ENCODE data around the gene NAPEPLD. TPM values are rescaled to one million over a fixed set of nuclear protein-coding genes. Genes with fewer than 3 reads are reported as not detected.
"Not testable (repeated sequence)": the region's sequence is repeated elsewhere in the genome, so short reads cannot be mapped to it uniquely, and the experiment has no call there.

NAPEPLD gene
- total RNA-seq, 1 experiment from 2014 or later: 7.5 TPM

GRCh38 chr7:103154042-103154441 is 5.1 kb upstream of the NAPEPLD start (continued):
- TF ChIP-seq ZSCAN18 (CRISPR knock-in tag; IDR thresholded peaks at IDR 0.05): no peak
- no peak for TF ChIP-seq ATF1 (CRISPR knock-in tag; IDR thresholded peaks at IDR 0.05)
- TF ChIP-seq RORB (CRISPR knock-in tag; IDR thresholded peaks at IDR 0.05): no peak
- no peak for TF ChIP-seq CBFB (CRISPR knock-in tag; IDR thresholded peaks at IDR 0.05; ENCODE audit: low read depth)
- TF ChIP-seq ZBTB43 (CRISPR knock-in tag; IDR thresholded peaks at IDR 0.05): no peak
- no peak for TF ChIP-seq ZNF219 (CRISPR knock-in tag; IDR thresholded peaks at IDR 0.05; ENCODE audit: borderline replicate concordance)
- TF ChIP-seq USF2 (CRISPR knock-in tag; IDR thresholded peaks at IDR 0.05): no peak
- TF ChIP-seq SMAD3 (CRISPR knock-in tag; IDR thresholded peaks at IDR 0.05; ENCODE audit: borderline replicate concordance): no peak
- TF ChIP-seq NR2C2 (CRISPR knock-in tag; IDR thresholded peaks at IDR 0.05): no peak
- TF ChIP-seq ZNF425 (CRISPR knock-in tag; conservative IDR thresholded peaks at IDR 0.05): no peak
- TF ChIP-seq CTCF (IDR thresholded peaks at IDR 0.05): no peak
- TF ChIP-seq E2F1 (CRISPR knock-in tag; IDR thresholded peaks at IDR 0.05): no peak
- TF ChIP-seq ATF3 (CRISPR knock-in tag; conservative IDR thresholded peaks at IDR 0.05): no peak
- TF ChIP-seq ZNF512 (CRISPR knock-in tag; IDR thresholded peaks at IDR 0.05; ENCODE audit: borderline replicate concordance): no peak

GRCh38 chr7:103152744-103153617 is 4.1 kb upstream of the NAPEPLD start:
- ATAC-seq; H3K9me3 Mint-ChIP-seq; H3K36me3 Mint-ChIP-seq; POLR2A ChIA-PET; DNase-seq (ENCODE audit: low spot score); H3K4me3 Mint-ChIP-seq; H3K27ac Mint-ChIP-seq: not testable (repeated sequence)
- CTCF ChIA-PET: interaction anchor here (0.5 kb wide), 1 partner anchor 91 kb away, joined by 3 read pairs; no protein-coding TSS in a partner anchor
- H3K27me3 Mint-ChIP-seq (ENCODE audit: low read depth): peaks cover 21% of the 10 kb centered on the region
- peaks cover 22% of the 10 kb centered on the region for H3K4me1 Mint-ChIP-seq

GRCh38 chr7:103151993-103152676 is 3.2 kb upstream of the NAPEPLD start:
- CTCF ChIA-PET; ATAC-seq; H3K4me3 Mint-ChIP-seq; H3K36me3 Mint-ChIP-seq; H3K27ac Mint-ChIP-seq; DNase-seq (ENCODE audit: low spot score); POLR2A ChIA-PET; H3K9me3 Mint-ChIP-seq: not testable (repeated sequence)
- H3K4me1 Mint-ChIP-seq: peaks cover 29% of the 10 kb centered on the region
- H3K27me3 Mint-ChIP-seq (ENCODE audit: low read depth): peaks cover 22% of the 10 kb centered on the region
